NCI-H2107 (cell line): ENCODE data around the gene B3GLCT.
"Not testable (repeated sequence)": the region's sequence is repeated elsewhere in the genome, so short reads cannot be mapped to it uniquely, and the experiment has no call there.

ENCODE experiments used
- DNase-seq: peaks from one replicate; lab custom pipeline; 2025; lab: John Stamatoyannopoulos, UW

Gene B3GLCT

DNA sequence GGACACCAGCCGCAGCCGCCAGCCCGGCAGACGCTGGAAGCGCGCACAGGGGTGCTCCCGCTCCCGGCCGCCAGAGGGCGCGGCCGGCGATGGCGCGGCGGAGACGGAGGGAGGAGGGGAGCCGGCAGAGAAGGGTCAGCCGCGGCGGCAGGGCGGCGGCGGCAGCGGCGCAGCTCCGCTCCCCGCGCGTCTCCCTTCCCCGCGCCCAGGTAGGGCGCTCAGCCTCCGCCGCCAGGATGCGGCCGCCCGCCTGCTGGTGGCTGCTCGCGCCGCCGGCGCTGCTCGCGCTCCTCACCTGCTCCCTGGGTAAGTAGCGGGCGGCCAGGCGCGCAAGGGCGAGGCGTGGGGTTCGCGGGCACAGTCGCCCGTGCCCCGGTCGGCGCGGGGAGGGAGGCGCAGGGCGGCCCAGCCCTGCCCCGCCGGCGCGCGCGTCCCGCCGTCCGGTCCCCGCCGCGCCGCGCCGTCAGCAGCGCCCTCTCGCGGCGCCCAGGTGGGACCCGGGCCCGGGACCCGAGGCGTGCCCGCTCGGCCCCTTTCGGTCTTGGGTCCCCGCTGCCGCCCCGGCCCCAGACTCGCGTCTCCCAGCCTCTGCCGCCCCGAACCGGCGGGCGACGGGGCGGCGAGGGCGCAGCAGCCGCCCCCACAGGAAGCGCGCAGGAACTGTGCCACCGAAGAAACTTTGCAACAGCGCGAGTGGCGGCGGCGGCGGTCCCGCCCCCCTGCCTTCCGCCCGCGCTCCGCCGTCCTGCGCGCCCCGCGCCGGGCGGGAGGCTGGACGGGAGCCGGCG is at the start of gene B3GLCT:
TSS of gene B3GLCT (plus strand) at position 127 of the 788 bp plus-strand sequence. CDS start at position 237, 110 bp downstream.
- peak; percentile 35 for DNase-seq

DNA sequence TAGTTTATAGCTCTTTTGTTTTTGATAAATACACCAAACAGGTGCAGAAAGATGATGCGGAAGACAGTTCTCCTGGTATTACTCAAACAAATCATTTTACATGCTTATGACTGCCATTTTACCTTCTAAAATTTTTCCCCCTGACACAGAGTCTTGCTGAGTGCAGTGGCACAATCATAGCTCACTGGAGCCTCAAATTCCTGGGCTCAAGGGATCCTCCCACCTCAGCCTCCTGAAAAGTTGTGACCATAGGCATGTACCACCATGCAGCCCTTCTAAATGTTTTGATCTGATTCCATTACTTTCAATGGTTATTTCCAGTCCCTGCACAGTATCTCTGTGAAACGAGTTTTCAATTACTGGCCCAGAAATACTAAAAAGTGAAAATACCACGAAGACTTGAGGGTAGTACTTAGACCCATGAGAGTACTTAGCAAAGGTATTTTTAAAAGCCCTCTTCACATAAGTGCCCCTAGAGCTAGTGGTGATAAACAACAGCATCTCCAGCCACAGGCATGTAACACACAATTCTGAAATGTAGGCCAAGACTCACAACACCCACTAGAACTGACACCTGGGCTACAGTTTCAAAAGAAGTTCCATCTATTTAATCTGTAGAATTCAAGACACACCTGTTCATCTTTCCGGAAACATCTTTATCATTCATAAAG is 49.3 kb upstream of the B3GLCT start:
- DNase-seq = no peak

DNA sequence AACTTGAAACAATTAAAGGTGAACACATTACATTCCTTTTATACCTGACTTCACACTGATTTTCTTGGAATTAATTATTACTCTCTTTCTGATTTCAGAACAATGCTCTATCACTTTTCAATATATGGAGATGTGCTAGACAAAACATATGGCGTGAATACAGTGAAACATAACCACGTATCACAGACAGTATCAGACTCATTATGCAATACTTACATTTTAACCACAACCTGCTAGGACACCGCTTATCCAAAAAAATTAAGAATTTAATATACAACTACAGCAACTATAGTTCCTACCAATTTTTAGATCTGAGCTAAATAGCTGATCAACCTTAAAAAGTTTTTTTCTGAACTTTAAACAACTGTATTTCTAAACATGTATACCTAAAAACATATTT is 47.9 kb upstream of the B3GLCT start:
- no peak for DNase-seq

- DNase-seq = no peak
Measured at GRCh38 chr13:31154939-31155338, 44.8 kb upstream of the B3GLCT start.

DNA sequence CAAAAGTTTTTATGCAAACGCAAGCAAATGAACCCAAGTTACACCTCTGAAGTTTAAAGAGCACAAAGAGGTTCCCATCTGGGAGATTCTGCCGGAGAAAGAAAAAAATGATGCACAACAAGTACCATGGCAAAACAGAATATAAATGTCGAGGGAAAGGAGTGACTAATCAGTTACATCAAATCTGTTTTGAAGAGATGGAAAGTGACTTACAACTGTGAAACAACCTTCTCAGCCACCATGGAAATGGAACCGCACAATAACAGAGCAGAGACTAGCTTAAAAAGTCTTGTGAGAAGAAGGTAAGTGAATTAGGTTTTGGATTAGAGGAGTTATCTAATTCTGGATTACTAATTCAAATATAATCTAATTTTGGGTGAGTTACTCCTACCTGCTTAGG is 40.5 kb upstream of the B3GLCT start:
- no peak for DNase-seq

DNA sequence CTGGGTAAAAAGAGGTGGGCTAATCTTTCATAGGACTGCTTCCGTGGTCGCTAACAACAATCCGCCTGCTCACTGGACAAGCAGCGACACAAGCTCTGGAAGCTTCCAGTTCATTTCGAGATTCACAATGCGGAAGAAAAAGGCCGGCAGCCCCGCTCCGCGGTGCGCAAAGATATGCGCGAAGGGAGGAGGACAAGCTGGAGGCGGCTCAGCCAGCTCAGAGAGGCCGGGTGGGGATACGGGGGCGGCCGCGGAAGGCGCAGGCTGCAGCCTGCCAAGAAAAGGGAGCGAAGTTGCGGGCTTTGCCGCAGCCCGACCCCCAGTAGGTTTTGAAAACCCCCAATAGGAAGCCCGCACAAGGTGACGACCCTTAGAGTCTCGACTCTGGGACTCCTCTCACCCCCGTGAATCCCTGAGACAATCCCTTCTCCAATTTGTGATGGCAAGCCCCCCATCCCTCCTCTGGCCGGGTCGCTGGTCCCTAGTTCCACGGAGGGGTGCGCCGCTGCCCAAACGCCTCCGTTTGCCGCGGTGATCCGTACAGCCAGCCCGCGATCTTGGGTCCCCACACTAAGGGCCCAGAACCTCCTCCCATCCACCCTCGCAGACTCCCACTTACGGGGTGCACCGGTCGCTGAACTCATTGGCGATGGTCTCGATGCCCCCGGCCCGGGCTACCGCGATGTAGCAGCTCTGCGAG is 38.8 kb upstream of the B3GLCT start:
- no peak for DNase-seq

GRCh38 chr13:31161557-31162150 is 38.1 kb upstream of the B3GLCT start, which contains the start of gene HSPH1:
HSPH1 (minus strand) TSS chr13:31161904; CDS start chr13:31161582, 322 bp downstream.
- DNase-seq = peak; percentile 83

GRCh38 chr13:31162151-31163008 is 37.4 kb upstream of the B3GLCT start:
- peak; percentile 83 for DNase-seq

- no peak for DNase-seq
Measured at GRCh38 chr13:31166591-31166990, 33.2 kb upstream of the B3GLCT start.

GRCh38 chr13:31167490-31167889 is 32.3 kb upstream of the B3GLCT start:
- no peak for DNase-seq

- DNase-seq = no peak
Measured at GRCh38 chr13:31168166-31168565, 31.6 kb upstream of the B3GLCT start.

DNA sequence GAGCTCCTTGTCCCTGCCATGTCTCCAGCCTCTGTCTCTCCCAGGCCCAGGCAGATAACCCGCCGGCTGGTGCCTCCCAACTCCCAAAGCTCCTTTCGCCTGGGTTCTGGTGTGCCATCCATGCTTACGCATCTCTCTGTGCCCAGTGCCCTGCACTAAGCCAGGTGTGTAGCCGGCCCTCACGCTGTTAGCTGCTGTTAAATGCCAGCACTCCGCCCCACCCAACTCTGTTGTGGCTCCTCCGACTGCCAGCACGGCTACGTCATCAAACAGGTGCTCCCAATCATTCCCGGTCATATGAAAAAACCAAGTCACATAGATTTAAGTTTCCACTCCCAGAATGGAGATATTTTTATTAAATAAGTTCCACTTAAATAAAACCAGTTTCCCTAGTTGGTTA is 31.0 kb upstream of the B3GLCT start:
- DNase-seq = no peak

DNA sequence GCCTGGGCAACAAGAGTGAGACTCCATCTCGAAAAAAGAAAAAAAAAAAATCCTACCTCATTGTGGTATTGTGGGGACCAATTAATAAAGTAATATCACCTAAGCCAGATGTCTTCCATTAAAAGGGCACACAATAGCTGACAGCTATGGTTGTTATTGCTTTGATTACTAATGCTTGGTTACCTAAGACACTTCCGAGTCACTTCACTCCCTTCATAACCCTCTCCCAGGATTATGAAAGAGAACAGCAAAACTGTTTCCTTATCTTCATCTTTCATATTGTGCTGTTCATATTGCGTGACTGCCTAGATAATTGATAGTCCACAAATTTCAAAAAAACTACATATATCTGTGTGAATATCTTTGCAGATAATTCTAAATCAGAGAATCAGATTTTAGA is 27.8 kb upstream of the B3GLCT start:
- no peak for DNase-seq

DNA sequence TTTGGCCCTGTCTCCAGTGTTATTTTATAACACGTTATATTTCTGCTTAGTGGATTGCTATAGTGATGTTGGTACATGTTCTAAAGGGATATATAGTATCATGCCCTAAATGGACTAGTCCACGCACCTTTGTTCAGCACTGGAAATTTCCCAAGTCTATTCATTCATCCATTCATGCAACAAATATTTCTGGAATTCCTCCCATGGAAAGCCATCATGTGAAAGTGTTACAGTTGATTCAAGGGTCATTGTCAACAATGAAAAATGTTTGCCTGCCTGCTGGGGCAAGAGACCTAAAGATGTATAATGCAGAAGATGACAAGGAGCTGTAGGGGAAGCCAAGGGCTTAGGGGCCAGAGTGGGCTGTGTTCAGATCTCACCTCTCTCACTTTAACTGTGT is 27.2 kb upstream of the B3GLCT start:
- DNase-seq = no peak

- DNase-seq = no peak
Measured at GRCh38 chr13:31174018-31174417, 25.8 kb upstream of the B3GLCT start.

DNA sequence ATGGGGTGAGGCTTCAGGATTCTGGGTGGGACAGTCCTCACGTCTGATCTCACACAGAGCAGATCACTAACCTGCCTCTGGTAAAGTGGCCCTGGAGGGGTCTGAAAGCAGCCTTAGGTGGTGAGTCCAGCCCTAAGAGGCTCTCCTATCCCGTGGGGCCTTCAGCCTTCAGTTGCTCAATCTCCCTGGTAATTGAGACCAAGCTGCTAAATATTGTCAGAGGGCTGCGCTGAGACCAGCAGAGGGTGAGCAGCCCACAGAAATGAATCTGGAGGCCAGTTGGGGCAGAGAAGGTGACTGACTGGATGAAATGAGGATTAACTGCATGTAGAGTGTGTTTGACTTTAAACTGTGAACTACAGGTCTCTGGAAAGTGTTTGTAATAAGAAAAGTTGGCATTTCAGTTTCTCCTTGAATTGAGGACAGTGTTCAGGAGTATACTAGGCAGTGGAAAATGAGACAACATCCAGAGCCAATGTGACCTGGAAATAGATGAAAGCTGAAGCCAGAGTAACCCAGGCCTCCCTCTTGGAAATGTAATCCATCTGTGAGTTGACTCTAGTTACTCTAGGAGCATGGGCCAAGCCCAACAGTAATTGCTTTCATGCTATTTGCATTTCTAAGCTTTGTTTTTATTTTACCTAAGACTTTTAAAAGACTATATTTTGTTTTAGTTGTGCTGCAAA is 23.8 kb upstream of the B3GLCT start:
- no peak for DNase-seq

- not testable (repeated sequence) for DNase-seq
Measured at GRCh38 chr13:31177813-31178495, 21.8 kb upstream of the B3GLCT start.

DNA sequence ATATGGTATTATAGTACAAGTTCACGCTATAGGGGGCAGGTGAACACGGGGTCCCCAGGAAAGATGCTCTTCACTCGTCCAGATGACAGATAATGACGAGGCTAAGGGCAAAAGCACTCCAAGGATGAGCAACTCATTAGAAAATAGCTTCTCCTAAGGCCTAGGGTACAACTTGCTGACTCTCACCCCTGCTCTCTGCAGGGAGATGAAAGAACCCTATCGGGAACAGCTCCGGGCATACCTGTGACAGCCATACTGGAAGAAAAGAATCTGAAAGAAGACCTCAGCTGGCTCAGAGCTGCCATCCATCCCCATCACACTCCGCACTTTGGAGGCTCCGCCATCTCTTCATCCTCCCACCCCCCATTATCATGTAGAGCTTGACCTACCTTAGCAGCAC is 20.5 kb upstream of the B3GLCT start:
- no peak for DNase-seq

DNA sequence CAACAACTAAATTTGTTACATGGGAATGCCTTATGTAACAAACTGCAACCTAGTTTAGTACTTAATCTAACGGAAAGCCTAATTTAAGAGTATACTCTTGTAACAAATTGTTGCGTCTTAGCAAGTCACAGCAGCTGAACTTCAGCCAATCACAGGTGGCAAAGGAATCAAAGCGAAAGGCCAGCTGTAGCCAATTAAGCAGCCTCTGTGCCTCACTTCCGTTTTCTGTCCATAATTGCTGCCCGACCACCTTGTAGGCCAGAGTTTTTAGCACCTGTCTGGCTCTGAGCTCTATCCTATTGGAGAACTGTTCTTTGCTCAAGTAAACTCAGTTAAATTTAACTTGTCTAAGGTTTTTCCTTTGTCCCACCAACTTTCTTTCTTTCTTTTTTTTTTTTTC is 20.0 kb upstream of the B3GLCT start:
- no peak for DNase-seq

- DNase-seq = no peak
Measured at GRCh38 chr13:31182987-31183386, 16.8 kb upstream of the B3GLCT start.
